Panc1 (cell line): ENCODE results near the gene CST1. TPM values are rescaled to one million over a fixed set of nuclear protein-coding genes. Genes with fewer than 3 reads are reported as not detected.

Experiments used
- ATAC-seq: fragments of 200-7000 bp; cut with Tn5 transposase; 2 replicates; pipeline ENCODE4 v1.9.1; 2020; ENCODE audit warnings: mild to moderate bottlenecking, moderate library complexity
- BruUV-seq: library from RNA; stranded (reverse); fragments of 400-500 nt; replicated peaks from 2 replicates; lab custom pipeline; 2021; lab: Mats Ljungman, UMichigan
- CTCF ChIA-PET: fragments of 300-600 bp; sonication (Branson Sonifier 250); formaldehyde crosslinking; loops from one replicate; lab custom pipeline; 2022; ENCODE audit warnings: antibody characterized with exemption; lab: Charles Lee
- POLR2A ChIA-PET: fragments of 300-600 bp; sonication (Branson Sonifier 250); formaldehyde crosslinking; loops from one replicate; lab custom pipeline; 2022; ENCODE audit warnings: antibody characterized with exemption; lab: Charles Lee
- DNase-seq: peaks from one replicate; pipeline ENCODE4 v3.0.0-alpha.2; 2010; ENCODE audit warnings: low read depth, low spot score
- H3K27ac ChIP-seq: 2 replicates; pipeline ENCODE4 v1.5.1; 2011; ENCODE audit warnings: mild to moderate bottlenecking, low read length, inconsistent platforms
- H3K27me3 ChIP-seq: fragments of 200-500 bp; sonication (Bioruptor generic); 2 replicates; pipeline ENCODE4 v1.6.0; 2014; ENCODE audit warnings: low read length, inconsistent platforms; ENCODE audit not compliant: control insufficient read depth, insufficient read depth
- H3K36me3 ChIP-seq: fragments of 200-500 bp; sonication (Bioruptor generic); 2 replicates; pipeline ENCODE4 v1.5.1; 2014; ENCODE audit warnings: inconsistent platforms, mild to moderate bottlenecking, low read length, moderate library complexity; ENCODE audit not compliant: control insufficient read depth, insufficient read depth
- H3K4me1 ChIP-seq: 2 replicates; pipeline ENCODE4 v1.5.1; 2011; ENCODE audit warnings: inconsistent platforms, mild to moderate bottlenecking, low read length, moderate library complexity; ENCODE audit not compliant: control insufficient read depth, insufficient read depth
- H3K4me3 ChIP-seq, 2 experiments: 2 replicates each; pipeline ENCODE4 v1.5.1; 2011 to 2012; ENCODE audit warnings: low read depth in 2 of 2, low read length in 2 of 2, mild to moderate bottlenecking in 2 of 2, inconsistent platforms in 1 of 2, moderate library complexity in 1 of 2
- H3K9me3 ChIP-seq: fragments of 200-500 bp; sonication (Bioruptor generic); 2 replicates; pipeline ENCODE4 v1.5.1; 2014; ENCODE audit warnings: low read depth, mild to moderate bottlenecking, inconsistent platforms, low read length, moderate library complexity; ENCODE audit not compliant: control insufficient read depth, insufficient read depth
- CTCF ChIP-seq: fragments of 450-650 bp; IDR thresholded peaks from 2 replicates; pipeline ENCODE4 v1.5.1; 2017; ENCODE audit warnings: mild to moderate bottlenecking
- POLR2AphosphoS5 ChIP-seq: IDR thresholded peaks from 2 replicates; pipeline ENCODE4 v1.6.1; 2012; ENCODE audit warnings: mild to moderate bottlenecking, low read depth, low read length, moderate library complexity
- REST ChIP-seq, 2 experiments: IDR thresholded peaks; 2 replicates each; pipeline ENCODE4 v1.6.1; 2011 to 2012; ENCODE audit warnings: low read depth in 2 of 2, control low read depth in 1 of 2, low read length in 1 of 2, mild to moderate bottlenecking in 1 of 2, moderate library complexity in 1 of 2; ENCODE audit not compliant: insufficient read depth in 1 of 2
- SIN3A ChIP-seq: IDR thresholded peaks from 2 replicates; pipeline ENCODE4 v1.6.1; 2012; ENCODE audit warnings: low read depth, mild to moderate bottlenecking, low read length, moderate library complexity, borderline replicate concordance; ENCODE audit not compliant: insufficient read depth
- TCF7L2 ChIP-seq: IDR thresholded peaks from 2 replicates; pipeline ENCODE4 v1.6.1; 2011; ENCODE audit warnings: mild to moderate bottlenecking, low read depth, low read length, inconsistent platforms
- in situ Hi-C: cut with HindIII; loops from 2 replicates; pipeline ENCODE4 v1.10.0; 2016; ENCODE audit warnings: low sequenced_read_pairs, low pct_unique_long_range_greater_than_20kb
- intact Hi-C: fragments of 100-400 bp; cut with micrococcal nuclease; formaldehyde crosslinking; loops from one replicate; pipeline ENCODE4 v1.10.0; 2022; ENCODE audit not compliant: unreplicated experiment
- total RNA-seq: library from RNA; stranded (reverse); gene quantifications from one replicate; pipeline ENCODE4 v1.2.1, GENCODE V29; 2021; ENCODE audit not compliant: unreplicated experiment

Gene CST1
- total RNA-seq, 1 experiment from 2014 or later = not detected

DNA sequence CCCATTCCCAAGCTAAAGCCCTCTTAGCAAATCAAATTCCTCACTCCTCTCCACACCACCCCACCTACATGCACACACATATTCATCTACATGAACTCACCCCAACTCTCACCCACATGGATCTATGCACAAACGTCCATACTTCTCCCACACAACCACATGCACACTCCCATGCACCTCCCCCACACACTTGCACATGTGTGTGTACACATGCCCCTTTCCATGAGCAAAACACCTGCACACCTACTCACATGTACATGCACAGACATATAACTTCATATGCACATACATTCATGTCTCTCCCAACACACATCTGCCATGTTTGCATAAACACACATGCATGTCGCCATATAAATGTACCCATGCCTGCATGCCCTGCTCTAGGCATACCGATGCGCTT is 22.8 kb upstream of the CST1 start:
- intact Hi-C loops (no loop called here), in situ Hi-C loops (no loop called here)
- Histone ChIP-seq H3K9me3 (no peaks in the 10 kb centered on the region), H3K4me3 (no peak overlapping the region), H3K36me3 (no peaks in the 10 kb centered on the region), H3K4me1 (no peaks in the 10 kb centered on the region), H3K27ac (no peak overlapping the region), H3K27me3 (no peaks in the 10 kb centered on the region)
- no peak for DNase-seq
- no peak for ATAC-seq
- BruUV-seq = no TSS peak
- ChIA-PET POLR2A (no interaction called here), CTCF (no interaction called here)
- TF ChIP-seq TCF7L2 = no peak
- TF ChIP-seq REST (IDR thresholded peaks at IDR 0.05; ENCODE audit: insufficient read depth in 1 of 2, low read depth in 2 of 2, low read length in 1 of 2) = no peak
- no peak for TF ChIP-seq SIN3A
- no peak for TF ChIP-seq CTCF
- TF ChIP-seq POLR2AphosphoS5 = no peak

GRCh38 chr20:23773127-23773526 is 22.4 kb upstream of the CST1 start:
- Histone ChIP-seq H3K4me1 (no peaks in the 10 kb centered on the region), H3K9me3 (no peaks in the 10 kb centered on the region), H3K27ac (no peak overlapping the region), H3K4me3 (no peak overlapping the region), H3K36me3 (no peaks in the 10 kb centered on the region), H3K27me3 (no peaks in the 10 kb centered on the region)
- CTCF ChIA-PET = no interaction called here
- no TSS peak for BruUV-seq
- intact Hi-C loops = no loop called here
- in situ Hi-C loops = no loop called here
- 0 out of 2 replicates have a peak, but pooled peaks have one; percentile 17 for ATAC-seq
- TF ChIP-seq REST (IDR thresholded peaks at IDR 0.05; ENCODE audit: insufficient read depth in 1 of 2, low read depth in 2 of 2, low read length in 1 of 2) = no peak
- TF ChIP-seq CTCF = no peak
- TF ChIP-seq POLR2AphosphoS5 = no peak
- TF ChIP-seq TCF7L2 = no peak
- no peak for TF ChIP-seq SIN3A
- POLR2A ChIA-PET = no interaction called here
- DNase-seq = no peak
